MCF 10A (cell line): ENCODE results near the gene PJA1. TPM values are rescaled to one million over a fixed set of nuclear protein-coding genes. Genes with fewer than 3 reads are reported as not detected.

ENCODE experiments used
- BruUV-seq: library from RNA; stranded (reverse); fragments of 400-500 nt; replicated peaks from 2 replicates; lab custom pipeline; 2021; lab: Mats Ljungman, UMichigan
- CTCF ChIA-PET: fragments of 300-600 bp; sonication (Branson Sonifier 250); formaldehyde crosslinking; extraction: SDS; loops from one replicate; lab custom pipeline; 2021; ENCODE audit warnings: antibody characterized with exemption, inconsistent platforms; lab: Yijun Ruan, JAX
- POLR2A ChIA-PET: fragments of 300-600, 350-650 bp; sonication (Branson Sonifier 250); formaldehyde crosslinking; extraction: SDS; loops from one replicate; lab custom pipeline; 2020; ENCODE audit warnings: antibody characterized with exemption, inconsistent platforms; lab: Yijun Ruan, JAX
- DNase-seq: peaks from one replicate; pipeline ENCODE4 v3.0.0-alpha.2; 2018; ENCODE audit not compliant: unreplicated experiment
- H3K27ac Mint-ChIP-seq: one replicate; pipeline ENCODE4 v1.8.0; 2022; ENCODE audit warnings: mild to moderate bottlenecking, low read depth, mixed read lengths; ENCODE audit not compliant: unreplicated experiment
- H3K27me3 Mint-ChIP-seq: one replicate; pipeline ENCODE4 v1.8.0; 2022; ENCODE audit warnings: mixed read lengths; ENCODE audit not compliant: insufficient read depth, unreplicated experiment
- H3K36me3 Mint-ChIP-seq: one replicate; pipeline ENCODE4 v1.8.0; 2022; ENCODE audit warnings: mild to moderate bottlenecking, moderate library complexity, mixed read lengths; ENCODE audit not compliant: insufficient read depth, unreplicated experiment
- H3K4me1 Mint-ChIP-seq: one replicate; pipeline ENCODE4 v1.8.0; 2022; ENCODE audit warnings: mixed read lengths; ENCODE audit not compliant: insufficient read depth, unreplicated experiment
- H3K4me3 Mint-ChIP-seq: one replicate; pipeline ENCODE4 v1.8.0; 2022; ENCODE audit warnings: mild to moderate bottlenecking, moderate library complexity, mixed read lengths; ENCODE audit not compliant: unreplicated experiment
- H3K9me3 Mint-ChIP-seq: one replicate; pipeline ENCODE4 v1.8.0; 2022; ENCODE audit warnings: mixed read lengths; ENCODE audit not compliant: unreplicated experiment
- intact Hi-C: fragments of 100-400 bp; cut with micrococcal nuclease; formaldehyde crosslinking; loops from 2 replicates; pipeline ENCODE4 v1.14.1; 2022
- total RNA-seq: library from RNA; stranded (reverse); gene quantifications from 2 replicates; pipeline ENCODE4 v1.2.3, GENCODE V29; 2022
- TF ChIP-seq, protein P1 (sequence below): fragments of 200-600 bp; IDR thresholded peaks from one replicate; pipeline ENCODE4 v1.8.0; 2022; ENCODE audit warnings: antibody characterized with exemption, mild to moderate bottlenecking; ENCODE audit not compliant: unreplicated experiment

The PJA1 gene
- total RNA-seq, 1 experiment from 2014 or later: 12.6 TPM

DNA sequence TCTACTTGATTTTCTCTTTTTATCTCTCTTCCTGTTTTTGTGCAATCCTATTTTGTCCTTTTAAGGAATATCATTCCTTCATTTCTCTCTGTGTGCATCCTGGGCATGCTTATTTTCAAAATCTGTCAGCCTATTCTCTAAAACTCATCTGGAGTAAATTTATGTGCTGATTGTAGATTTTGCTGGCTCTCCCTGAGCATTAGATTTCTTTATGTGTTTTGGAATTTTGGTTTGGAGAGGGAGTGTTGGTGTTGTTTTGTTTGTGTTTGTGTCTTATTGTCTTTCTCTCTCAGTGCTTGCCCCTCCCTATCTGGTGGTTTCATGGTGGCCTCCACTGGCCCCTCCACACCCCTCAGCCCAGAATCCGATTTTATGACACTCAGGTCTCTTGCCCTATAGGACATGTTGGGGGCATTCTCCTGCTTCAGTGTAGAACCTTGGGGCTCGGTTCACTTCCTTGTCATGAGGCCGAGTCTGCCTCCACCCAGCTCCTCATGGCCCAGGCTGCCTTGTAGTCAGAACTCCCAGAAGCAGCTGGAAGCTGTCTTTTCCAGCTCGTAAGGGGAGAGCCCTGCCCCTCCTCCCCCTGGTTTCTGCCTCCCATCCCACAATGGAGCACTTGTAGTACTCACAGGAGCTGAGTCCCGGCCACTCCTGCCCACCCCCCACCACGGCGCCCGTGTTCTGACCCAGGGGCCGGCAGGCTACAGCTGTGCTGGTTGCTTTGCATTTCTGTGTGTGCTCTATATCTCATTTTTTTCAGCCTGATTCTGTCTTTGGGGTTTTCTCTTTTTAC is 24.5 kb upstream of the PJA1 start:
- Mint-ChIP-seq H3K4me3 (no peak overlapping the region), H3K27me3 (peaks cover 83% of the 10 kb centered on the region), H3K4me1 (peaks cover 7% of the 10 kb centered on the region), H3K9me3 (no peaks in the 10 kb centered on the region), H3K36me3 (no peaks in the 10 kb centered on the region), H3K27ac (no peak overlapping the region)
- ChIA-PET POLR2A (no interaction called here), CTCF (interaction anchor here (0.6 kb wide), 1 partner anchor 11 kb away, joined by 3 read pairs; no protein-coding TSS in a partner anchor)
- BruUV-seq: no TSS peak
- DNase-seq: no peak
- intact Hi-C loops: no loop called here
- TF ChIP-seq, protein P1, sequence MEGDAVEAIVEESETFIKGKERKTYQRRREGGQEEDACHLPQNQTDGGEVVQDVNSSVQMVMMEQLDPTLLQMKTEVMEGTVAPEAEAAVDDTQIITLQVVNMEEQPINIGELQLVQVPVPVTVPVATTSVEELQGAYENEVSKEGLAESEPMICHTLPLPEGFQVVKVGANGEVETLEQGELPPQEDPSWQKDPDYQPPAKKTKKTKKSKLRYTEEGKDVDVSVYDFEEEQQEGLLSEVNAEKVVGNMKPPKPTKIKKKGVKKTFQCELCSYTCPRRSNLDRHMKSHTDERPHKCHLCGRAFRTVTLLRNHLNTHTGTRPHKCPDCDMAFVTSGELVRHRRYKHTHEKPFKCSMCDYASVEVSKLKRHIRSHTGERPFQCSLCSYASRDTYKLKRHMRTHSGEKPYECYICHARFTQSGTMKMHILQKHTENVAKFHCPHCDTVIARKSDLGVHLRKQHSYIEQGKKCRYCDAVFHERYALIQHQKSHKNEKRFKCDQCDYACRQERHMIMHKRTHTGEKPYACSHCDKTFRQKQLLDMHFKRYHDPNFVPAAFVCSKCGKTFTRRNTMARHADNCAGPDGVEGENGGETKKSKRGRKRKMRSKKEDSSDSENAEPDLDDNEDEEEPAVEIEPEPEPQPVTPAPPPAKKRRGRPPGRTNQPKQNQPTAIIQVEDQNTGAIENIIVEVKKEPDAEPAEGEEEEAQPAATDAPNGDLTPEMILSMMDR: no peak

DNA sequence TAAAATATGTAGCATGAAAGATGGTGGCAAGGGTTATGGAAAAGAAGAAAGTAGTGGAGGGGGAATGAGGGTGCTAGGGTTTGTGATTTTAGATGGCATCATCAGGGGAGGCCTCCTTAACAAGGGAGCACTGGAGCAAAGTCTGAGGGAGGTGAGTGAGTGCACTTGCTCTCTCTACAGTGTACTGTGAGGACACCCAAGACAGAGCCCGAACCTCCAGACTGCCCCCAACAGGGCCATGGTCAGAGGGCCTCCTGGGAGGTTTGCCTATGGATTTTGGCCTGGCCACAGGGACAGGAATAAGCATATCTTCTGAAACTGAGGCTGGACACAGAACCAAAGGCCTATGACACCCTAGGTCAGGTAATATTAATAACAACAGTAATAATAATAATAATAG is 21.4 kb upstream of the PJA1 start:
- Mint-ChIP-seq H3K4me1 (no peaks in the 10 kb centered on the region), H3K9me3 (no peaks in the 10 kb centered on the region), H3K27ac (no peak overlapping the region), H3K36me3 (no peaks in the 10 kb centered on the region), H3K27me3 (peaks cover 89% of the 10 kb centered on the region), H3K4me3 (no peak overlapping the region)
- no TSS peak for BruUV-seq
- POLR2A ChIA-PET: interaction anchor here (0.7 kb wide), 1 partner anchor 33 kb away, joined by 4 read pairs; no protein-coding TSS in a partner anchor
- CTCF ChIA-PET: interaction anchor here (0.5 kb wide), 1 partner anchor 1847 kb away, joined by 3 read pairs; no protein-coding TSS in a partner anchor
- TF ChIP-seq, protein P1: no peak
- intact Hi-C loops: no loop called here
- DNase-seq: no peak

- Mint-ChIP-seq H3K4me3 (no peak overlapping the region), H3K4me1 (no peaks in the 10 kb centered on the region), H3K27ac (no peak overlapping the region), H3K27me3 (peaks cover 90% of the 10 kb centered on the region), H3K9me3 (no peaks in the 10 kb centered on the region), H3K36me3 (no peaks in the 10 kb centered on the region)
- DNase-seq: no peak
- TF ChIP-seq, protein P1: no peak
- ChIA-PET POLR2A (interaction anchor here (0.7 kb wide), 1 partner anchor 34 kb away, joined by 4 read pairs; no protein-coding TSS in a partner anchor), CTCF (no interaction called here)
- intact Hi-C loops: no loop called here
- BruUV-seq: no TSS peak
These were observed 20.6 kb upstream of the PJA1 start for GRCh38 chrX:69185886-69186285.

DNA sequence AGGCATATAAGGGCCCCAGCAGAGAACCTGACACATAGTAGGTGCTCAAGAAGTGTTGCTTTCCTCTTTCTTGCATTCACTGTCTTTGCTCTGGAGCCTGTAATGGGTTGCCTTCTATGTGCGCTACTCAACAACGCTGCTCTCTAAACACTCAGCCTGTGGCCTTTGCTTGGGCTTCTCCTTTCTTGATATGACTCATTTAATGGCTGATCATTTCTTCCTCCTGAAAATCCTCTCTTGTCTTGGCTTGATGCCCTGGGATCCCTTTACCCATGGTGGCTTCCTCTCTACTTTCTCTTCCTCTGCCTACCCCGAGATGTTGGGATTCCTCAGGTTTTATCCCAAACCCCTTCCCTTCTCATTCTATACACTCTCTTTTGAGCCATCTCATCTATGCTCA is 19.9 kb upstream of the PJA1 start:
- CTCF ChIA-PET: no interaction called here
- no peak overlapping the region for H3K27ac Mint-ChIP-seq
- no TSS peak for BruUV-seq

More for the DNA sequence above, 19.9 kb upstream of the PJA1 start:
- Mint-ChIP-seq H3K4me1 (no peaks in the 10 kb centered on the region), H3K27me3 (peaks cover 90% of the 10 kb centered on the region), H3K36me3 (no peaks in the 10 kb centered on the region), H3K4me3 (no peak overlapping the region), H3K9me3 (no peaks in the 10 kb centered on the region)
- DNase-seq: no peak
- intact Hi-C loops: no loop called here
- TF ChIP-seq, protein P1: no peak
- POLR2A ChIA-PET: no interaction called here
